GM23338 (cell line): Measurements from ENCODE around the gene DLG5. TPM values are rescaled to one million over a fixed set of nuclear protein-coding genes. Genes with fewer than 3 reads are reported as not detected.

Experiments used
- ATAC-seq: fragments of 200-7000 bp; cut with Tn5 transposase; 3 replicates; pipeline ENCODE4 v1.9.1; 2020
- DNase-seq: peaks from one replicate; pipeline ENCODE4 v3.0.0-alpha.2; 2015; ENCODE audit warnings: low spot score
- H2AFZ ChIP-seq: fragments of 200-600 bp; sonication (generic); 2 replicates; pipeline ENCODE4 v1.8.0; 2016; ENCODE audit warnings: antibody characterized with exemption, mild to moderate bottlenecking, moderate library complexity
- H3F3A ChIP-seq: fragments of 200-600 bp; sonication (generic); replicated peaks from 2 replicates; pipeline ENCODE4 v1.8.0; 2017; ENCODE audit warnings: antibody characterized with exemption, mixed run types, low read depth
- H3K27ac ChIP-seq: fragments of 200-600 bp; sonication (generic); 2 replicates; pipeline ENCODE4 v1.6.1; 2016; ENCODE audit warnings: low read depth
- H3K27me3 ChIP-seq: fragments of 200-600 bp; sonication (generic); 2 replicates; pipeline ENCODE4 v1.8.0; 2016; ENCODE audit warnings: mild to moderate bottlenecking, mixed run types, moderate library complexity; ENCODE audit not compliant: insufficient read depth
- H3K36me3 ChIP-seq: fragments of 200-600 bp; sonication (generic); 2 replicates; pipeline ENCODE4 v1.8.0; 2016; ENCODE audit warnings: mild to moderate bottlenecking; ENCODE audit not compliant: insufficient read depth
- H3K4me1 ChIP-seq: fragments of 200-600 bp; sonication (generic); 2 replicates; pipeline ENCODE4 v1.8.0; 2016; ENCODE audit warnings: mild to moderate bottlenecking, moderate library complexity; ENCODE audit not compliant: insufficient read depth
- H3K4me2 ChIP-seq: fragments of 200-600 bp; sonication (generic); 2 replicates; pipeline ENCODE4 v1.7.1; 2017; ENCODE audit warnings: mixed run types
- H3K4me3 ChIP-seq: fragments of 200-600 bp; sonication (generic); 2 replicates; pipeline ENCODE4 v1.6.1; 2016; ENCODE audit warnings: mixed run types
- H3K79me2 ChIP-seq: fragments of 200-600 bp; sonication (generic); replicated peaks from 2 replicates; pipeline ENCODE4 v1.8.0; 2017; ENCODE audit warnings: mild to moderate bottlenecking; ENCODE audit not compliant: insufficient read depth
- H3K9me2 ChIP-seq: fragments of 200-600 bp; sonication (generic); 2 replicates; pipeline ENCODE4 v1.8.0; 2017; ENCODE audit not compliant: insufficient read depth
- H4K20me1 ChIP-seq: fragments of 200-600 bp; sonication (generic); replicated peaks from 2 replicates; pipeline ENCODE4 v1.8.0; 2017; ENCODE audit warnings: mild to moderate bottlenecking; ENCODE audit not compliant: insufficient read depth
- H3K27ac Mint-ChIP-seq: 2 replicates; pipeline ENCODE4 v1.8.0; 2020; ENCODE audit warnings: inconsistent platforms, mild to moderate bottlenecking, moderate library complexity, mixed read lengths
- H3K27me3 Mint-ChIP-seq: 3 replicates; pipeline ENCODE4 v1.8.0; 2022; ENCODE audit warnings: low read depth, mild to moderate bottlenecking, moderate library complexity, mixed read lengths, inconsistent platforms; ENCODE audit not compliant: insufficient read depth, poor library complexity
- H3K36me3 Mint-ChIP-seq: 3 replicates; pipeline ENCODE4 v1.8.0; 2021; ENCODE audit warnings: low read depth, mild to moderate bottlenecking, inconsistent platforms, moderate library complexity, mixed read lengths
- H3K4me1 Mint-ChIP-seq: 3 replicates; pipeline ENCODE4 v1.8.0; 2020; ENCODE audit warnings: mild to moderate bottlenecking, inconsistent platforms, mixed read lengths
- H3K4me3 Mint-ChIP-seq: 3 replicates; pipeline ENCODE4 v1.8.0; 2021; ENCODE audit warnings: moderate library complexity, mild to moderate bottlenecking, inconsistent platforms, mixed read lengths
- H3K9me3 Mint-ChIP-seq: 3 replicates; pipeline ENCODE4 v1.8.0; 2020; ENCODE audit warnings: moderate library complexity, mild to moderate bottlenecking, inconsistent platforms, mixed read lengths
- CREB1 ChIP-seq: fragments of 250-450 bp; sonication (Bioruptor Pico); IDR thresholded peaks from 2 replicates; pipeline ENCODE4 v1.5.0; 2020; ENCODE audit warnings: low read depth, mild to moderate bottlenecking, moderate library complexity
- EZH2 ChIP-seq: fragments of 200-600 bp; sonication (generic); IDR thresholded peaks from one replicate; pipeline ENCODE4 v1.8.0; 2017; ENCODE audit warnings: antibody characterized with exemption, mild to moderate bottlenecking, low read depth; ENCODE audit not compliant: unreplicated experiment
- EZH2phosphoT487 ChIP-seq: fragments of 200-600 bp; sonication (generic); IDR thresholded peaks from one replicate; pipeline ENCODE4 v1.8.1; 2018; ENCODE audit warnings: antibody characterized with exemption; ENCODE audit not compliant: unreplicated experiment
- JUNB ChIP-seq: IDR thresholded peaks from one replicate; pipeline ENCODE4 v1.6.1; 2016; ENCODE audit warnings: antibody characterized with exemption; ENCODE audit not compliant: unreplicated experiment
- NANOG ChIP-seq: IDR thresholded peaks from 2 replicates; pipeline ENCODE4 v1.6.1; 2016; ENCODE audit warnings: antibody characterized with exemption, borderline replicate concordance
- POLR2AphosphoS5 ChIP-seq: IDR thresholded peaks from 2 replicates; pipeline ENCODE4 v1.6.1; 2016; ENCODE audit warnings: antibody characterized with exemption, low read depth
- STAT1 ChIP-seq: IDR thresholded peaks from one replicate; pipeline ENCODE4 v1.6.1; 2016; ENCODE audit warnings: antibody characterized with exemption; ENCODE audit not compliant: unreplicated experiment
- ZNF331 ChIP-seq: fragments of 250-450 bp; sonication (Bioruptor Pico); IDR thresholded peaks from 2 replicates; pipeline ENCODE4 v1.5.0; 2020; ENCODE audit warnings: low read depth, mild to moderate bottlenecking, moderate library complexity
- ZNF462 ChIP-seq: fragments of 250-450 bp; sonication (Bioruptor Pico); IDR thresholded peaks from 2 replicates; pipeline ENCODE4 v1.5.0; 2020; ENCODE audit warnings: mild to moderate bottlenecking, moderate library complexity
- polyA plus RNA-seq: library from polyadenylated mRNA; unstranded; fragments of >200 nt; fragmentation: Nextera tagmentation; extraction: Ambion mirVana; gene quantifications from 2 replicates; pipeline ENCODE4 v1.2.1, GENCODE V29; 2016
- total RNA-seq: library from RNA; depleted of rRNA; stranded (reverse); fragments of >200 nt; shearing (Covaris generic); gene quantifications from 2 replicates; pipeline ENCODE4 v1.2.3, GENCODE V29; 2014
- TF ChIP-seq, protein P1 (sequence below), 2 experiments: fragments of 200-600 bp in 1 of 2; sonication (generic) in 1 of 2; conservative IDR thresholded peaks; 2 replicates each; pipeline versions ENCODE4 v1.5.1 to v1.6.1; 2016 to 2017; ENCODE audit warnings: antibody characterized with exemption in 2 of 2, low read depth in 2 of 2, mild to moderate bottlenecking in 2 of 2, moderate library complexity in 1 of 2
- TF ChIP-seq, protein P2 (sequence below): IDR thresholded peaks from one replicate; pipeline ENCODE4 v1.6.1; 2018; ENCODE audit warnings: antibody characterized with exemption; ENCODE audit not compliant: unreplicated experiment

Gene DLG5
- total and polyA plus RNA-seq, 2 experiments from 2014 or later, result 7.4 to 66.6 TPM

DNA sequence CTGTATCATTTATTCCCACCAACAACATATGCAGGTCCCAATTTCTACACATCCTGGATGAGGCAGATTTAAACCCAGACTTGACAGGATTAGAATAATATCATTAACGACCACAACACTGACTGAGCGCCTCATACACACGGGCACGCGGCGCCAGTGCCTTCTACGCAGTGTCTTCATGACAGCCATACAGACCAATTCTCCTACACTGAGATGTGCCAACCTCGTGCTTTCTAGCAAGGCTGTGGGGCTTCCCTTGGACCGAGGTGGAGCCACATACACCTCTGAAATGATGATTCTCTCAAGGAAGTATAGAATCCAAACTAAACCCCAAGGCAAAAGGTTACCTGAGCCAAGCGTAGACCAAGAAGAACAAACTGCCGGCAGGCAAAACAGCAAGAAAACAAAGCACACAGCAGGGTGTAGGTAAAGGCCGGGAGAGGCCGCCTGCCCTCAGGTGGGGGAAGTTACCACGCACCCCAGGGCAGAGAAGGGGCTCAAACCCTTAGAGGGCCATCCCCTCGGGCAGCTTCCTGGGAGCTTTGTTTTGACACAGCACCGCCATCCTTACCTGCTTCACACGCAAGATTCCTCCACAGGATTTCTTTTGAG lies 75.8 kb downstream of the DLG5 start:
- H3K27me3 Mint-ChIP-seq, result peaks cover 14% of the 10 kb centered on the region
- Histone ChIP-seq H3K27ac (peak overlapping the region; percentile 68), H3K27me3 (no peaks in the 10 kb centered on the region), H3K79me2 (0 out of 2 replicates have a peak, but pooled peaks cover 4% of the 10 kb centered on the region), H3K9me2 (no peaks in the 10 kb centered on the region), H3K4me1 (peaks cover 30% of the 10 kb centered on the region), H3F3A (0 out of 2 replicates have a peak, but pooled peaks cover 3% of the 10 kb centered on the region), H4K20me1 (no peaks in the 10 kb centered on the region; the same call in 1 of the 2 replicates), H3K36me3 (peaks cover 8% of the 10 kb centered on the region; the same call in 1 of the 2 replicates), H2AFZ (no peak overlapping the region), H3K4me3 (no peak overlapping the region), H3K4me2 (no peak overlapping the region)
- H3K27ac Mint-ChIP-seq, result peak overlapping the region; percentile 36
- DNase-seq, result peak; percentile 36
- TF ChIP-seq EZH2, result no peak
- no peak for TF ChIP-seq EZH2phosphoT487
- no peak for TF ChIP-seq ZNF331 (CRISPR knock-in tag)
- TF ChIP-seq JUNB, result no peak
- TF ChIP-seq NANOG, result no peak
- TF ChIP-seq, protein P1, sequence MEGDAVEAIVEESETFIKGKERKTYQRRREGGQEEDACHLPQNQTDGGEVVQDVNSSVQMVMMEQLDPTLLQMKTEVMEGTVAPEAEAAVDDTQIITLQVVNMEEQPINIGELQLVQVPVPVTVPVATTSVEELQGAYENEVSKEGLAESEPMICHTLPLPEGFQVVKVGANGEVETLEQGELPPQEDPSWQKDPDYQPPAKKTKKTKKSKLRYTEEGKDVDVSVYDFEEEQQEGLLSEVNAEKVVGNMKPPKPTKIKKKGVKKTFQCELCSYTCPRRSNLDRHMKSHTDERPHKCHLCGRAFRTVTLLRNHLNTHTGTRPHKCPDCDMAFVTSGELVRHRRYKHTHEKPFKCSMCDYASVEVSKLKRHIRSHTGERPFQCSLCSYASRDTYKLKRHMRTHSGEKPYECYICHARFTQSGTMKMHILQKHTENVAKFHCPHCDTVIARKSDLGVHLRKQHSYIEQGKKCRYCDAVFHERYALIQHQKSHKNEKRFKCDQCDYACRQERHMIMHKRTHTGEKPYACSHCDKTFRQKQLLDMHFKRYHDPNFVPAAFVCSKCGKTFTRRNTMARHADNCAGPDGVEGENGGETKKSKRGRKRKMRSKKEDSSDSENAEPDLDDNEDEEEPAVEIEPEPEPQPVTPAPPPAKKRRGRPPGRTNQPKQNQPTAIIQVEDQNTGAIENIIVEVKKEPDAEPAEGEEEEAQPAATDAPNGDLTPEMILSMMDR (conservative IDR thresholded peaks at IDR 0.05; ENCODE audit: low read depth in 2 of 2), result no peak
- TF ChIP-seq, protein P2, sequence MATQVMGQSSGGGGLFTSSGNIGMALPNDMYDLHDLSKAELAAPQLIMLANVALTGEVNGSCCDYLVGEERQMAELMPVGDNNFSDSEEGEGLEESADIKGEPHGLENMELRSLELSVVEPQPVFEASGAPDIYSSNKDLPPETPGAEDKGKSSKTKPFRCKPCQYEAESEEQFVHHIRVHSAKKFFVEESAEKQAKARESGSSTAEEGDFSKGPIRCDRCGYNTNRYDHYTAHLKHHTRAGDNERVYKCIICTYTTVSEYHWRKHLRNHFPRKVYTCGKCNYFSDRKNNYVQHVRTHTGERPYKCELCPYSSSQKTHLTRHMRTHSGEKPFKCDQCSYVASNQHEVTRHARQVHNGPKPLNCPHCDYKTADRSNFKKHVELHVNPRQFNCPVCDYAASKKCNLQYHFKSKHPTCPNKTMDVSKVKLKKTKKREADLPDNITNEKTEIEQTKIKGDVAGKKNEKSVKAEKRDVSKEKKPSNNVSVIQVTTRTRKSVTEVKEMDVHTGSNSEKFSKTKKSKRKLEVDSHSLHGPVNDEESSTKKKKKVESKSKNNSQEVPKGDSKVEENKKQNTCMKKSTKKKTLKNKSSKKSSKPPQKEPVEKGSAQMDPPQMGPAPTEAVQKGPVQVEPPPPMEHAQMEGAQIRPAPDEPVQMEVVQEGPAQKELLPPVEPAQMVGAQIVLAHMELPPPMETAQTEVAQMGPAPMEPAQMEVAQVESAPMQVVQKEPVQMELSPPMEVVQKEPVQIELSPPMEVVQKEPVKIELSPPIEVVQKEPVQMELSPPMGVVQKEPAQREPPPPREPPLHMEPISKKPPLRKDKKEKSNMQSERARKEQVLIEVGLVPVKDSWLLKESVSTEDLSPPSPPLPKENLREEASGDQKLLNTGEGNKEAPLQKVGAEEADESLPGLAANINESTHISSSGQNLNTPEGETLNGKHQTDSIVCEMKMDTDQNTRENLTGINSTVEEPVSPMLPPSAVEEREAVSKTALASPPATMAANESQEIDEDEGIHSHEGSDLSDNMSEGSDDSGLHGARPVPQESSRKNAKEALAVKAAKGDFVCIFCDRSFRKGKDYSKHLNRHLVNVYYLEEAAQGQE, result no peak
- TF ChIP-seq POLR2AphosphoS5, result no peak
- no peak for TF ChIP-seq CREB1
- no peak for TF ChIP-seq ZNF462 (CRISPR knock-in tag)
- no peak for TF ChIP-seq STAT1
- peaks cover 59% of the 10 kb centered on the region for H3K4me1 Mint-ChIP-seq
- ATAC-seq, result peak; percentile 14
- H3K9me3 Mint-ChIP-seq, result no peaks in the 10 kb centered on the region
- H3K4me3 Mint-ChIP-seq, result no peak overlapping the region
- peaks cover 46% of the 10 kb centered on the region for H3K36me3 Mint-ChIP-seq
